Pancreas (tissue), 10 donors: ENCODE results near the gene TNXB. TPM values are rescaled to one million over a fixed set of nuclear protein-coding genes. Genes with fewer than 3 reads are reported as not detected.

ENCODE experiments used
- ATAC-seq, 4 donors: fragments of 200-7000 bp; cut with Tn5 transposase; one replicate each; pipeline versions ENCODE4 v1.8.0 to v1.9.1; 2020; ENCODE audit warnings: mild to moderate bottlenecking in 4 of 4, moderate library complexity in 4 of 4
- DNase-seq, 6 donors: peaks; one replicate each; pipeline ENCODE4 v3.0.0-alpha.2; 2020
- FAIRE-seq: peaks from 2 replicates; lab custom pipeline; 2012; peaks lifted over from hg19 to GRCh38; lab: Jason Lieb, UNC
- H3K27ac ChIP-seq, 4 donors: fragments of 200-600 bp; sonication (generic); 1 replicate in 3 of 4; 2 replicates in 1 of 4; pipeline versions ENCODE4 v1.5.0 to v1.8.0; 2020
- H3K27me3 ChIP-seq, 4 donors: fragments of 200-600 bp; one replicate each; pipeline ENCODE4 v1.8.0; 2021
- H3K36me3 ChIP-seq, 3 donors: fragments of 200-600 bp; sonication (generic) in 1 of 3; one replicate each; pipeline versions ENCODE4 v1.5.0 to v1.8.0; 2020 to 2021
- H3K4me1 ChIP-seq, 3 donors: fragments of 200-600 bp; one replicate each; pipeline ENCODE4 v1.8.0; 2021
- H3K4me3 ChIP-seq, 4 donors: fragments of 200-600 bp; sonication (generic) in 2 of 4; one replicate each; pipeline versions ENCODE4 v1.5.0 to v1.8.0; 2020 to 2021
- H3K9me3 ChIP-seq, 4 donors: fragments of 200-600 bp; one replicate each; pipeline ENCODE4 v1.8.0; 2021
- WGBS, 2 donors: extraction: QIAGEN DNeasy Blood & Tissue Kit; methylation state at CpG; one replicate each; pipeline ENCODE4 v1.1.7; 2013; 5-methylcytosine and 5-hydroxymethylcytosine counted together
- intact Hi-C, 3 donors: fragments of 100-400 bp; cut with DNase I; formaldehyde crosslinking; loops; one replicate each; pipeline versions ENCODE4 v1.11.1 to v1.14.2; 2022
- polyA plus RNA-seq, 2 donors: library from polyadenylated mRNA; stranded (reverse); fragments of 200-250 nt; gene quantifications; one replicate each; pipeline ENCODE4 v1.2.3, GENCODE V29; 2013
- total RNA-seq, 6 donors: library from RNA; stranded (reverse); fragmentation: NEBNext Ultra II Directional in 4 of 6; extraction: Animal tissue kit (Norgen Biotek cat#: 25700) in 4 of 6; gene quantifications; one replicate each; pipeline versions ENCODE4 v1.2.1 to v1.2.4, GENCODE V29; 2021 to 2023
- TF ChIP-seq, protein P1 (sequence below), 4 donors: fragments of 200-600 bp; sonication (generic) in 3 of 4; IDR thresholded peaks; one replicate each; pipeline versions ENCODE4 v1.5.0 to v1.8.0; 2021; ENCODE audit warnings: antibody characterized with exemption in 4 of 4
- donor health status: healthy with polysubstance abuse.
- donor health status: DM: no; HTN: no; CAD: no; lungs with moderate emphysema.
- donor health status: DM: no; HTN: no; CAD: no.
- donor health status: control.
- donor health status: control.
- donor health status: Bipolar disorder and iron deficiency.
- donor health status: DM: yes; HTN: yes; CAD: no.
- donor health status: DM: no; HTN: no; CAD: no.
- donor health status: DM: no; HTN: no; CAD: no.
- donor health status: DM: yes; HTN: yes; CAD: no.

TNXB gene
- total and polyA plus RNA-seq, 8 donors = 5.2 to 18.6 (median 9.9) TPM

DNA sequence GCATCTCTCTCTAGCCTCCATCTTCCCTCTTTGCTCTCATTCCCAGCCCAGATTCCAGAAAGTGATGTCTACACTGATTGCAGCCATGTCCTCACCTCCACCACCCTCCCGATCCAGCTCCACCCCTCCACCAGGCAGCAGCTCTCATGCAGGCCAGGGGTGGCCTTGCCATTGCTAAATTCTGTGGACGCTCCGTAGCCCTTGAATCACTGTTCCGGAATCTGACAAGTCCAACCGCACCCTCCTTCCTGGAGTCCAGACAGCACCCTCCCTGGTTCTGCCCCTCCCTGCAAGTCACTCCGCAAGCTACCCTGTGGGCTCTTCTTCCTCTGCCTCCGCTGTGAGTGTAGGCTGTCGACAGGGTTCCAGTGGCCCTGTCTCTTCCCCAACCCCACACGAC is 26.2 kb downstream of the TNXB start:
- no peaks in the 10 kb centered on the region for H3K4me1 ChIP-seq
- H3K9me3 ChIP-seq = no peaks in the 10 kb centered on the region
- DNase-seq (no peak), FAIRE-seq (no peak), ATAC-seq (peak in 2 of 4 donors; percentile 12 to 39)
- no peaks in the 10 kb centered on the region for H3K27me3 ChIP-seq
- TF ChIP-seq, protein P1, sequence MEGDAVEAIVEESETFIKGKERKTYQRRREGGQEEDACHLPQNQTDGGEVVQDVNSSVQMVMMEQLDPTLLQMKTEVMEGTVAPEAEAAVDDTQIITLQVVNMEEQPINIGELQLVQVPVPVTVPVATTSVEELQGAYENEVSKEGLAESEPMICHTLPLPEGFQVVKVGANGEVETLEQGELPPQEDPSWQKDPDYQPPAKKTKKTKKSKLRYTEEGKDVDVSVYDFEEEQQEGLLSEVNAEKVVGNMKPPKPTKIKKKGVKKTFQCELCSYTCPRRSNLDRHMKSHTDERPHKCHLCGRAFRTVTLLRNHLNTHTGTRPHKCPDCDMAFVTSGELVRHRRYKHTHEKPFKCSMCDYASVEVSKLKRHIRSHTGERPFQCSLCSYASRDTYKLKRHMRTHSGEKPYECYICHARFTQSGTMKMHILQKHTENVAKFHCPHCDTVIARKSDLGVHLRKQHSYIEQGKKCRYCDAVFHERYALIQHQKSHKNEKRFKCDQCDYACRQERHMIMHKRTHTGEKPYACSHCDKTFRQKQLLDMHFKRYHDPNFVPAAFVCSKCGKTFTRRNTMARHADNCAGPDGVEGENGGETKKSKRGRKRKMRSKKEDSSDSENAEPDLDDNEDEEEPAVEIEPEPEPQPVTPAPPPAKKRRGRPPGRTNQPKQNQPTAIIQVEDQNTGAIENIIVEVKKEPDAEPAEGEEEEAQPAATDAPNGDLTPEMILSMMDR (IDR thresholded peaks at IDR 0.05) = no peak
- WGBS, 2 donors = 52 to 70% methylated on average over 9 of the region's 9 CpGs
- no peaks in the 10 kb centered on the region for H3K36me3 ChIP-seq
- intact Hi-C loops = no loop called here
- no peak overlapping the region for H3K27ac ChIP-seq
- no peak overlapping the region for H3K4me3 ChIP-seq

DNA sequence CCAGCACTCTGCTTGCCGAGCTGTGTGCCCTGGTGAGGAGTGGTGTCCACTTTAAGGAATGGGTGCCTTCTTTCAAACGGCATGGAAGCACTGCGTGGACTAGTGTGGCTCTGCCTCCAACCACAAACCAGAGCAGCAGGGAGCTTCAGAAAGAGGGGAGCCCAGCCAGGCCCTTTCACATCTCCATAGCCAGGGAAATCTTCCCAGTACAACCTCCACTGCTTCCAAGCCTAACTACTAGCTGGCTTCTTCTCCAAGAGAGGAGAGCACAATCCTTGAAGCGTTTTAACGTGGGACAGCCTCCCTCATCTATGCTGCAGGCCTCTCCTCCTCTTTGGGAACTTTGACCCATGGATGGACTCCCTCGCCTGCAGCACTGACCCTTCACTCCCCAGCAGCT is 26.7 kb downstream of the TNXB start:
- ATAC-seq = no peak
- TF ChIP-seq, protein P1 (IDR thresholded peaks at IDR 0.05) = no peak
- FAIRE-seq = no peak

GRCh38 chr6:32081168-32081990 is 27.8 kb downstream of the TNXB start:
- intact Hi-C loops = no loop called here
- Histone ChIP-seq H3K4me3 (no peak overlapping the region), H3K27me3 (no peaks in the 10 kb centered on the region), H3K4me1 (no peaks in the 10 kb centered on the region), H3K36me3 (no peaks in the 10 kb centered on the region), H3K9me3 (no peaks in the 10 kb centered on the region), H3K27ac (no peak overlapping the region)
- DNase-seq (peak in 1 of 6 donors; percentile 10), FAIRE-seq (no peak), ATAC-seq (peak in 3 of 4 donors; percentile 32 to 47 (median 45))
- TF ChIP-seq, protein P1 (IDR thresholded peaks at IDR 0.05) = no peak
- 59 to 65% methylated on average over 22 of the region's 22 CpGs for WGBS, 2 donors

More for the DNA sequence above, 26.7 kb downstream of the TNXB start:
- H3K4me1 ChIP-seq = no peaks in the 10 kb centered on the region
- no peaks in the 10 kb centered on the region for H3K9me3 ChIP-seq
- no peaks in the 10 kb centered on the region for H3K36me3 ChIP-seq
- intact Hi-C loops = no loop called here
- H3K27me3 ChIP-seq = no peaks in the 10 kb centered on the region
- H3K27ac ChIP-seq = no peak overlapping the region
- WGBS, 2 donors = 44 to 48% methylated on average over 6 of the region's 6 CpGs
- no peak overlapping the region for H3K4me3 ChIP-seq
- no peak for DNase-seq

DNA sequence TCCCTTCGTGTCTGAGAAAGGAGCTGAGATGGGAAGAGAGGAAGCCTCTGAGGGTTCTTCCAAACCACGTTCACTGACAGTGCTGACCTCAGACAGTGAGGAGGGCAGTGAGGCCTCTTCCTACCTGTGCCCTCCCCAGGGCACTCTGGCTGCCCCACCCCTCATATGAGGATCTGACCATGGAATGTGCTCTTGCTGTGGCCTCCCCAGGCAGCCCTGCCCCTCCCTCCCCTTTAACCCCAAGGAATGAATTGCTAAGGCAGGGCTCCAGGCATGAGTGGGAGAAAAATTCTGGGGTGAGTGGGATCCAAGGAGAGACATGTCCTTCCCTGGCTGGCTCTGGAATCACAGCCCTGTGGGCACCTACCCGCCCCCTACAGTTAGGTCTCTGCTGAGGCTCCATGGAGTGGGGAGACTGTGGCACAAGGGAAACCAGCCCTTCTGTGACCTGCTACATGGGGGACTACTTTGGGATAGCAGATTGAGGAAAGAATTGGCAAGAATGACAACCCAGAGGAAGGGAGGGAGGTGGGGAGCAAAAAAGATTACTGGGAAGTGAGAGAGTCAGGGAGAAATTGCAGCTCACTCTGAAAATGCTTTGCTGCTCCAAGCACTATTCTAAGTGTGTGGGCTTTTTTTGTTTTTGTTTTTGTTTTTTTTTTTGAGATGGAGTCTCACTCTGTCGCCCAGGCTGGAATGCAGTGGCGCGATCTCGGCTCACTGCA is 29.4 kb downstream of the TNXB start:
- DNase-seq = peak in 1 of 6 donors; percentile 8
- no peak for FAIRE-seq
- Histone ChIP-seq H3K36me3 (no peaks in the 10 kb centered on the region), H3K9me3 (no peaks in the 10 kb centered on the region), H3K27ac (no peak overlapping the region), H3K27me3 (no peaks in the 10 kb centered on the region), H3K4me3 (no peak overlapping the region), H3K4me1 (no peaks in the 10 kb centered on the region)
- 61 to 71% methylated on average over 7 of the region's 7 CpGs for WGBS, 2 donors
- ATAC-seq = no peak
- TF ChIP-seq, protein P1 (IDR thresholded peaks at IDR 0.05) = no peak
- intact Hi-C loops = no loop called here
